ENCODE results near the gene MVP. TPM values are rescaled to one million over a fixed set of nuclear protein-coding genes. Genes with fewer than 3 reads are reported as not detected.
"Not testable (repeated sequence)": the region's sequence is repeated elsewhere in the genome, so short reads cannot be mapped to it uniquely, and the experiment has no call there.

MVP gene
- 10 to 100 TPM; 80.6 to 86.4 (median 85.8) TPM for total RNA-seq

DNA sequence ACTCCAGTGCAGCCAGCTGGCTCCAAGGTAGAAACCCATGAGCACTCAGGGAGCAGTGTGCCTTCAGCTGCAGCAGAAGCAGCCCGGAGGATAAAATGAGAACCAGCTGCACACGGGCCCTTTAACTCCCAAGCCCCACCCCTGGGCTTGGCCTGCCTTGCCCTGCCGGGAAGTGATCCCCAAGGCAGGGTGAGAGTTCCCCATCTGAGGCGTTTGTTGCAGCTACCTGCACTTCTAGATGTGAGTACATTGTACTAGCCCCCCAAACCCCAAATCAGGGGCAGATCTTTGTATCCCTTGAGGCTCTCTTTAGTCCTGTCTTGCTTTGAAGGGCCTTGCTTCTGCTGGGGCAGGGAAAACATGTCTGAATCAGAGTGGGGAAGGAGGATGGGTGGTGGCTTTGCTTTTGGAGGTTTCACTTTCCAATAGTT lies at the start of gene MVP:
Gene MVP, plus strand, starts transcription at position 192 of the 431 bp plus-strand sequence. CDS start 10,088 bp downstream, outside the sequence.
- no peaks in the 10 kb centered on the region for H3K9me3 Mint-ChIP-seq
- ATAC-seq (peak; percentile 9 to 10), DNase-seq (peak; percentile 42)
- peak within 1 kb of the TSS; percentile 91 for H3K4me3 Mint-ChIP-seq
- H3K4me1 Mint-ChIP-seq (ENCODE audit: low read depth) = peaks cover 73% of the 10 kb centered on the region
- peaks cover 19% of the 10 kb centered on the region for H3K36me3 Mint-ChIP-seq (ENCODE audit: insufficient read depth)
- no peaks in the 10 kb centered on the region for H3K27me3 Mint-ChIP-seq (ENCODE audit: low read depth)

GRCh38 chr16:29772330-29772729 lies 47.9 kb upstream of the MVP start:
- H3K9me3 Mint-ChIP-seq; H3K4me3 Mint-ChIP-seq; DNase-seq; ATAC-seq; H3K27me3 Mint-ChIP-seq (ENCODE audit: low read depth); H3K36me3 Mint-ChIP-seq (ENCODE audit: insufficient read depth); H3K4me1 Mint-ChIP-seq (ENCODE audit: low read depth): not testable (repeated sequence)

DNA sequence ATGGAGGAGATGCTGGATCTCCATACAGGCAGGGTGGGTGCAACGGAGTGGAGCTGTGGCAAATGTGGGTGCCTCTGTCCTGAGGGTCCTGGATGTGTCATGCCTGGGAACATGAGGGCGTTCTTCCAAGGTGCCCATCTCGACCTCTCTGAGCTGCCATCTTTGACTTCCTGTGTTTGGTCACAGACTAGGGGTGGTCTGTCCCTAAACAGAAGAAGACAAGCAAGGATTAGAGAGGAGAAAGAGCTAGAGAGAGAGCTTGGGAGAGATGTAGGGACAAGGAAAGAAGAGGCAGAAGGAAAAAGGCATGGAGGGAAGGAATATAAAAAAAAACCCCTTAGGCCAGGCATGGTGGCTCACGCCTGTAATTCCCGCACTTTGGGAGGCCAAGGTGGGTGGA lies 45.5 kb upstream of the MVP start:
- Mint-ChIP-seq H3K36me3 (ENCODE audit: insufficient read depth) (no peaks in the 10 kb centered on the region), H3K27me3 (ENCODE audit: low read depth) (no peaks in the 10 kb centered on the region), H3K4me1 (ENCODE audit: low read depth) (peaks cover 4% of the 10 kb centered on the region), H3K9me3 (no peaks in the 10 kb centered on the region), H3K4me3 (no peak overlapping the region)
- DNase-seq (no peak), ATAC-seq (no peak)

GRCh38 chr16:29775742-29776408 lies 44.4 kb upstream of the MVP start:
- no peak for DNase-seq
- no peak overlapping the region for H3K4me3 Mint-ChIP-seq
- no peaks in the 10 kb centered on the region for H3K9me3 Mint-ChIP-seq
- H3K27me3 Mint-ChIP-seq (ENCODE audit: low read depth) = no peaks in the 10 kb centered on the region
- peaks cover 3% of the 10 kb centered on the region for H3K4me1 Mint-ChIP-seq (ENCODE audit: low read depth)
- H3K36me3 Mint-ChIP-seq (ENCODE audit: insufficient read depth) = no peaks in the 10 kb centered on the region
- ATAC-seq = no peak

DNA sequence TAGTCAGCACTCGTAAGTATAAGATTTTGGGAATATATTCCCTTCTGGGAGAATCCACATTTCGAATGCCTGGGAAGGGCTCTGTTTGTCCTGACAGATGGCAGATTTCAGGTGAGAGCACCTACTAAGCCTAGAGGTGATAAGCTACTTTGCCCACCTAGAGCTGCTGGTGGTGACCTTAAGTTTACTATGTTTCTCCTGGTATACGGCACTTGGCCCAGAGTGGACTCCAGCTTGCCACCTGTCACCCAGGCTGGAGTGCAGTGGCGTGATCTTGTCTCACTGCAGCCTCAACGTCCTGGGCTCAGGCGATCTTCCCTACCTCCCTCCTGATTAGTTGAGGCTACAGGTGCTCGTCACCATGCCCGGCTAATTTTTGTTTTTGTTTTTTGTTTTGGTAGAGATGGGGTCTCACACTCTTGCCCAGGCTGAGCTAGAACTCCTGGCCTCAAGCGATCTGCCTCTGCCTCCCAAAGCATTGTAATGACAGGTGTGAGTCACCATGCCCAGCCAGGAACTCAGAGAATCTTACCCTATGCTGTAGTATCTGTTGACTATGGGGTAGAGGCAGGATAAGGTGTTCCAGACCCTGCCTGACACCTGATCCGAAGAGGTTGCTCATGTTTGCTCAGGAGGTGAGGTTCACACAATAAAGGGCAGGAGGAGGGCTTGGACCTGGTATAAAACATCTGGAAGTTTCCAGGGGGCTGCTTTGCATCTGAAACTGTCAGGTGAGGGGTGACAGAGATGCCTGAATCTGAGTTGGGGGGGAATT lies 42.5 kb upstream of the MVP start, which contains the start of gene ZG16:
Gene ZG16, plus strand, starts transcription at position 681 of the 775 bp plus-strand sequence. CDS start 1,011 bp downstream, outside the sequence.
- no peak for ATAC-seq
- DNase-seq = no peak
- Mint-ChIP-seq H3K4me3 (no peak within 1 kb of the TSS), H3K27me3 (ENCODE audit: low read depth) (no peaks in the 10 kb centered on the region), H3K4me1 (ENCODE audit: low read depth) (peaks cover 3% of the 10 kb centered on the region), H3K9me3 (no peaks in the 10 kb centered on the region), H3K36me3 (ENCODE audit: insufficient read depth) (no peaks in the 10 kb centered on the region)

DNA sequence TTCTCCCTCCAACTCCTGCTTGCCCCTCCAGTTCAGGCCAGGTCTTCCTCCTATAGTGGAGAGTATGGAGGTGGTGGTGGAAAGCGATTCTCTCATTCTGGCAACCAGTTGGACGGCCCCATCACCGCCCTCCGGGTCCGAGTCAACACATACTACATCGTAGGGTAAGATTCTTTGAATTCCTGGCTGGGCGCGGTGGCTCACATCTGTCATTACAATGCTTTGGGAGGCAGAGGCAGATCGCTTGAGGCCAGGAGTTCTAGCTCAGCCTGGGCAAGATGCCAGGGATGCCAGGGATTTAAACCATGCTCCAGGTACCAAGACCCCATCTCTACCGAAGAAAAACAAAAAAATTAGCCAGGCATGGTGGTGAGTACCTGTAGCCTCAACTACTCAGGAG lies 40.8 kb upstream of the MVP start:
- DNase-seq (no peak), ATAC-seq (no peak)
- Mint-ChIP-seq H3K27me3 (ENCODE audit: low read depth) (no peaks in the 10 kb centered on the region), H3K4me1 (ENCODE audit: low read depth) (peaks cover 13% of the 10 kb centered on the region), H3K36me3 (ENCODE audit: insufficient read depth) (no peaks in the 10 kb centered on the region), H3K4me3 (no peak overlapping the region), H3K9me3 (no peaks in the 10 kb centered on the region)

GRCh38 chr16:29783094-29783953 lies 36.9 kb upstream of the MVP start:
- not testable (repeated sequence) for H3K27me3 Mint-ChIP-seq (ENCODE audit: low read depth); H3K4me3 Mint-ChIP-seq; DNase-seq; H3K9me3 Mint-ChIP-seq; H3K36me3 Mint-ChIP-seq (ENCODE audit: insufficient read depth); ATAC-seq
- H3K4me1 Mint-ChIP-seq (ENCODE audit: low read depth) = peaks cover 23% of the 10 kb centered on the region

GRCh38 chr16:29784157-29784556 lies 36.1 kb upstream of the MVP start:
- Mint-ChIP-seq H3K9me3 (no peaks in the 10 kb centered on the region), H3K4me3 (no peak overlapping the region), H3K36me3 (ENCODE audit: insufficient read depth) (no peaks in the 10 kb centered on the region), H3K4me1 (ENCODE audit: low read depth) (peaks cover 23% of the 10 kb centered on the region), H3K27me3 (ENCODE audit: low read depth) (no peaks in the 10 kb centered on the region)
- peak; percentile 93 to 96 for ATAC-seq
- DNase-seq = peak; percentile 12

DNA sequence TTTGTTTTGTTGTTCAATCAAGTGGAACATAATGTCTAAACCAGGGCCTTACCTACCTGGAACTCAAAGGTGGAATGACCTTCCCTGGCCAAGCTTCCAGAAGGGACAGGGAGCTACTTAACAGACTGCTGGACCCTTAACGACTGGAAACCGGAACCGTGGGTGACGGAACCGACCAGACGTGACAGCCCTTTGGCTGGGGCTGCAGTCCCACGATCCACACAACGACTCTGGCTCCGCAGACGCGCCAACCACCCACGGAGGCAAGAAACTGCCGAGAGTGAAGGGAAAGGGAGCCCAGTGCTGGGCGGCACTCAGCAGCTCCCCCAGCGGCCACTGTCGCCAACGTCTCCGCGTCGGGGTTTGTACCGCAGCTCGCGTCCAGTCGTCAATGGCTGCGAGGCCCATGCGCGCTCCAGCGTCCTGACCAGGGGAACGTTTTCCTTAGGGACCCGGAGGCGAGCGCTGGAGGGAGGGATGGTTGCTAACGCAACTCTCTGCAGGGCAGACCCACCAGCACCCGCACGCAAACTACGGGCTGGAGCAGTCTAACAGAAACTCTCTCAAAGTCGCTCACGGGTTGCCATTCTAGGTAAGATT lies 35.3 kb upstream of the MVP start:
- Mint-ChIP-seq H3K4me1 (ENCODE audit: low read depth) (peaks cover 27% of the 10 kb centered on the region), H3K4me3 (peak overlapping the region; percentile 55), H3K36me3 (ENCODE audit: insufficient read depth) (no peaks in the 10 kb centered on the region), H3K9me3 (no peaks in the 10 kb centered on the region), H3K27me3 (ENCODE audit: low read depth) (no peaks in the 10 kb centered on the region)
- DNase-seq (peak; percentile 74), ATAC-seq (peak; percentile 70 to 72)

GRCh38 chr16:29787155-29787554 lies 33.1 kb upstream of the MVP start:
- H3K9me3 Mint-ChIP-seq; H3K4me3 Mint-ChIP-seq; ATAC-seq; H3K36me3 Mint-ChIP-seq (ENCODE audit: insufficient read depth); DNase-seq; H3K27me3 Mint-ChIP-seq (ENCODE audit: low read depth): not testable (repeated sequence)
- H3K4me1 Mint-ChIP-seq (ENCODE audit: low read depth) = peaks cover 38% of the 10 kb centered on the region

GRCh38 chr16:29789775-29790182 lies 30.5 kb upstream of the MVP start:
- peak overlapping the region; percentile 99 for H3K4me3 Mint-ChIP-seq
- H3K4me1 Mint-ChIP-seq (ENCODE audit: low read depth) = peaks cover 43% of the 10 kb centered on the region
- H3K36me3 Mint-ChIP-seq (ENCODE audit: insufficient read depth) = peaks cover 11% of the 10 kb centered on the region
- no peaks in the 10 kb centered on the region for H3K27me3 Mint-ChIP-seq (ENCODE audit: low read depth)
- ATAC-seq = no peak
- no peaks in the 10 kb centered on the region for H3K9me3 Mint-ChIP-seq
- no peak for DNase-seq

- peak; percentile 96 to 98 for ATAC-seq
- Mint-ChIP-seq H3K4me3 (peak within 1 kb of the TSS; percentile 99), H3K4me1 (ENCODE audit: low read depth) (peaks cover 37% of the 10 kb centered on the region), H3K9me3 (no peaks in the 10 kb centered on the region), H3K36me3 (ENCODE audit: insufficient read depth) (peaks cover 11% of the 10 kb centered on the region), H3K27me3 (ENCODE audit: low read depth) (no peaks in the 10 kb centered on the region)
- DNase-seq = peak; percentile 99
Observed at GRCh38 chr16:29790183-29790948, 29.9 kb upstream of the MVP start, which contains the start of gene KIF22. KIF22 (plus strand) TSS chr16:29790751; CDS start chr16:29790760, 9 bp downstream.

All from activated T-cell treated with anti-CD3 and anti-CD28 coated beads, Interleukin-2, amount 50 U/mL, for 4 hours (primary cell).